BE2C (cell line): ENCODE results near the gene SEC61A1.
A peak's percentile ranks its signal among the peaks of the same experiment; 100 is the strongest.

Experiments
- DNase-seq: peaks from one replicate; pipeline ENCODE4 v3.0.0-alpha.2; 2020
- H3K27me3 ChIP-seq: fragments of 250-450 bp; sonication (Bioruptor Pico); 2 replicates; pipeline ENCODE4 v1.5.1; 2020; ENCODE audit warnings: mild to moderate bottlenecking
- H3K36me3 ChIP-seq: fragments of 250-450 bp; sonication (Bioruptor Pico); 2 replicates; pipeline ENCODE4 v1.5.1; 2020; ENCODE audit warnings: mild to moderate bottlenecking
- H3K4me1 ChIP-seq: fragments of 250-450 bp; sonication (Bioruptor Pico); 2 replicates; pipeline ENCODE4 v1.5.1; 2020
- H3K4me3 ChIP-seq: 2 replicates; pipeline ENCODE4 v1.5.1; 2011; ENCODE audit warnings: low read depth, low read length
- H3K9me3 ChIP-seq: fragments of 250-450 bp; sonication (Bioruptor Pico); 2 replicates; pipeline ENCODE4 v1.5.1; 2020
- TF ChIP-seq, protein P1 (sequence below): IDR thresholded peaks from 2 replicates; pipeline ENCODE4 v1.5.1; 2012; ENCODE audit warnings: mild to moderate bottlenecking, low read depth, low read length

The SEC61A1 gene

GRCh38 chr3:128052595-128053351, 536 bp downstream of the SEC61A1 start:
- TF ChIP-seq, protein P1, sequence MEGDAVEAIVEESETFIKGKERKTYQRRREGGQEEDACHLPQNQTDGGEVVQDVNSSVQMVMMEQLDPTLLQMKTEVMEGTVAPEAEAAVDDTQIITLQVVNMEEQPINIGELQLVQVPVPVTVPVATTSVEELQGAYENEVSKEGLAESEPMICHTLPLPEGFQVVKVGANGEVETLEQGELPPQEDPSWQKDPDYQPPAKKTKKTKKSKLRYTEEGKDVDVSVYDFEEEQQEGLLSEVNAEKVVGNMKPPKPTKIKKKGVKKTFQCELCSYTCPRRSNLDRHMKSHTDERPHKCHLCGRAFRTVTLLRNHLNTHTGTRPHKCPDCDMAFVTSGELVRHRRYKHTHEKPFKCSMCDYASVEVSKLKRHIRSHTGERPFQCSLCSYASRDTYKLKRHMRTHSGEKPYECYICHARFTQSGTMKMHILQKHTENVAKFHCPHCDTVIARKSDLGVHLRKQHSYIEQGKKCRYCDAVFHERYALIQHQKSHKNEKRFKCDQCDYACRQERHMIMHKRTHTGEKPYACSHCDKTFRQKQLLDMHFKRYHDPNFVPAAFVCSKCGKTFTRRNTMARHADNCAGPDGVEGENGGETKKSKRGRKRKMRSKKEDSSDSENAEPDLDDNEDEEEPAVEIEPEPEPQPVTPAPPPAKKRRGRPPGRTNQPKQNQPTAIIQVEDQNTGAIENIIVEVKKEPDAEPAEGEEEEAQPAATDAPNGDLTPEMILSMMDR = no peak
- Histone ChIP-seq H3K27me3 (peaks cover 4% of the 10 kb centered on the region; the same call in 1 of the 2 replicates), H3K4me3 (peak overlapping the region; percentile 85), H3K9me3 (no peaks in the 10 kb centered on the region), H3K36me3 (peaks cover 46% of the 10 kb centered on the region), H3K4me1 (peaks cover 6% of the 10 kb centered on the region)
- DNase-seq = no peak

DNA sequence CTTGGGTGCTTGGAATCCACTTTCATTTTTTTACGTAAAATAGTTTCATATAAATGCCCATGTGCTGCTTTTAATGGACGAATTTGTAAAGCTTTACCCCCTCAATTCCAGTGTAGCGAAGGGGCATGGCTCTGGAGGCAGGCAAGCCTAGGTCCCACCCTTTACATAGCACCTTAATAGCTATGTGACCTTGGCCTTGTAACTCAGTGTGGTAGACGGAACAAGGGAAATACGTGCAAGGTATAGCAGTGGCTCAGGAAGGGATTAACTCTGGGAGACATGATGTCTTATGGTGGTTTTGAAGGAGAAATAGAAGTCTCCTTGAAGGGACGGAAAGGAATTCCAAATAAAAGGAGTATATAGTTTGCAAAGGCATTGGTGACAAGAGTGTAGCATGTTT, 1.4 kb downstream of the SEC61A1 start:
- H3K9me3 ChIP-seq = no peaks in the 10 kb centered on the region
- no peak for DNase-seq
- peaks cover 51% of the 10 kb centered on the region for H3K36me3 ChIP-seq
- peaks cover 3% of the 10 kb centered on the region; the same call in 1 of the 2 replicates for H3K27me3 ChIP-seq
- peak overlapping the region; percentile 85 for H3K4me3 ChIP-seq
- TF ChIP-seq, protein P1 = no peak
- H3K4me1 ChIP-seq = peaks cover 6% of the 10 kb centered on the region

GRCh38 chr3:128054367-128054766, 2.1 kb downstream of the SEC61A1 start:
- Histone ChIP-seq H3K36me3 (peaks cover 58% of the 10 kb centered on the region), H3K4me3 (peak overlapping the region; percentile 85), H3K4me1 (peaks cover 6% of the 10 kb centered on the region), H3K27me3 (no peaks in the 10 kb centered on the region), H3K9me3 (no peaks in the 10 kb centered on the region)
- TF ChIP-seq, protein P1 = no peak
- no peak for DNase-seq

GRCh38 chr3:128056258-128056657, 4.0 kb downstream of the SEC61A1 start:
- H3K4me3 ChIP-seq = no peak overlapping the region
- TF ChIP-seq, protein P1 = no peak
- H3K36me3 ChIP-seq = peaks cover 76% of the 10 kb centered on the region
- H3K9me3 ChIP-seq = no peaks in the 10 kb centered on the region
- DNase-seq = no peak
- H3K27me3 ChIP-seq = no peaks in the 10 kb centered on the region
- H3K4me1 ChIP-seq = peaks cover 6% of the 10 kb centered on the region

DNA sequence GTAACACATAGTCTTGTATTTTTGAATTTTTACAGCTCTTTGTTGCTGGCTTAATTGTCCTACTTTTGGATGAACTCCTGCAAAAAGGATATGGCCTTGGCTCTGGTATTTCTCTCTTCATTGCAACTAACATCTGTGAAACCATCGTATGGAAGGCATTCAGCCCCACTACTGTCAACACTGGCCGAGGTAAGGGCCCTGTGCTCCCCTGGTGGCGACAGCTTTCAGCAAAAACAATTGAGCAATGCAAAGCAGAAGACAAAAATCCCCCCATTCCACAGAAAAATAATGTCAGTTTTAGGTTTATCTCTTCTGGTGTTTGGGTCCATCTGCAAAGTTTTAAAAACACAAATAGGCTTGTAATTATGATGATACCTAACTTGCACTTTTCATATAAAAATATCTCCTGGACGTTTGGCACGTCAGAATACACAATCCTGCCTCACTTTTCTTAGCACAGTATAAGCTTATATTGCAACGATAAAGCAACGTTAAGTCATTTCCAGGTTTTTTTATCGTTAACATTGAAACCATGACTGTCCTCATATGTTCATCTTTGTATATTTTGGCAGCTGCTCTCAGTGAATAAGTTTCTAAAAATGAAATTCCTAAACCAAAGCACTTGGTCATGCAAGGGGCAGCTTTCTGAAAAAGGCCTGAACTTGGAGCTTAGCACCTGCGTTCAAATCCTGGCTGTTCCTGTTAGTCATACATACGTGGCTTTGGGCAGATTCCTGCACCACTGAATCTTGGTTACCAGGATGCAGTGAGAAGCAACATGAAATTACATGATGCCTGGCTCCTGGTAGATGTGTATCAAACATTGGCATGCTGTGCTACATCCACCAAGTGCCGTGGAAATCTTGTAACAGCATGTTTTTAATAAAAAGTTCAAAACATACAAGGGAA, 8.5 kb downstream of the SEC61A1 start:
- H3K36me3 ChIP-seq = peaks cover 91% of the 10 kb centered on the region
- no peak for DNase-seq
- TF ChIP-seq, protein P1 = no peak
- H3K4me1 ChIP-seq = peaks cover 5% of the 10 kb centered on the region; the same call in 1 of the 2 replicates
- no peaks in the 10 kb centered on the region for H3K27me3 ChIP-seq
- H3K9me3 ChIP-seq = no peaks in the 10 kb centered on the region
- no peak overlapping the region for H3K4me3 ChIP-seq
